Keratinocyte (primary cell): ENCODE data around the gene RPS2. TPM values are rescaled to one million over a fixed set of nuclear protein-coding genes. Genes with fewer than 3 reads are reported as not detected.

ENCODE experiments used
- DNase-seq: peaks from one replicate; pipeline ENCODE4 v3.0.0-alpha.2; 2011; ENCODE audit warnings: low read depth, missing footprints, low spot score
- FAIRE-seq: peaks from 2 replicates; lab custom pipeline; 2011; peaks lifted over from hg19 to GRCh38; lab: Jason Lieb, UNC
- H2AFZ ChIP-seq: 2 replicates; pipeline ENCODE4 v1.6.0; 2012; ENCODE audit warnings: low read length, control low read depth, inconsistent platforms; ENCODE audit not compliant: control insufficient read depth
- H3K27ac ChIP-seq: 2 replicates; pipeline ENCODE4 v1.5.1; 2011; ENCODE audit warnings: low read length; ENCODE audit not compliant: control insufficient read depth, insufficient read depth
- H3K27me3 ChIP-seq: 3 replicates; pipeline ENCODE4 v1.6.0; 2011; ENCODE audit warnings: low read length; ENCODE audit not compliant: control insufficient read depth, insufficient read depth; ENCODE audit errors: extremely low read depth
- H3K36me3 ChIP-seq, 2 experiments: 2 replicates in 1 of 2; 3 replicates in 1 of 2; pipeline ENCODE4 v1.5.1; 2011; ENCODE audit warnings: low read length in 2 of 2, mild to moderate bottlenecking in 1 of 2; ENCODE audit not compliant: control insufficient read depth in 2 of 2, insufficient read depth in 2 of 2; ENCODE audit errors: extremely low read depth in 1 of 2
- H3K4me1 ChIP-seq: 3 replicates; pipeline ENCODE4 v1.5.1; 2011; ENCODE audit warnings: low read length; ENCODE audit not compliant: control insufficient read depth, insufficient read depth; ENCODE audit errors: extremely low read depth
- H3K4me2 ChIP-seq: 3 replicates; pipeline ENCODE4 v1.6.0; 2011; ENCODE audit warnings: low read depth, low read length; ENCODE audit not compliant: control insufficient read depth, insufficient read depth; ENCODE audit errors: extremely low read depth
- H3K4me3 ChIP-seq, 3 experiments: fragments of 200-600 bp in 1 of 3; sonication (generic) in 1 of 3; 2 replicates in 2 of 3; 3 replicates in 1 of 3; pipeline ENCODE4 v1.5.1; 2011 to 2016; ENCODE audit warnings: low read length in 3 of 3, mild to moderate bottlenecking in 3 of 3, control low read depth in 2 of 3, inconsistent platforms in 1 of 3, low read depth in 1 of 3, mixed read lengths in 1 of 3, mixed run types in 1 of 3, moderate library complexity in 1 of 3; ENCODE audit not compliant: control insufficient read depth in 2 of 3, insufficient read depth in 2 of 3; ENCODE audit errors: extremely low read depth in 1 of 3
- H3K79me2 ChIP-seq: 2 replicates; pipeline ENCODE4 v1.6.0; 2012; ENCODE audit warnings: low read length; ENCODE audit not compliant: control insufficient read depth, insufficient read depth
- H3K9ac ChIP-seq: 3 replicates; pipeline ENCODE4 v1.6.0; 2011; ENCODE audit warnings: low read length; ENCODE audit not compliant: control insufficient read depth, insufficient read depth; ENCODE audit errors: extremely low read depth
- H3K9me1 ChIP-seq: 3 replicates; pipeline ENCODE4 v1.6.0; 2011; ENCODE audit warnings: low read length; ENCODE audit not compliant: control insufficient read depth, insufficient read depth; ENCODE audit errors: extremely low read depth
- H3K9me3 ChIP-seq: 2 replicates; pipeline ENCODE4 v1.5.1; 2012; ENCODE audit warnings: low read depth, low read length; ENCODE audit not compliant: control insufficient read depth
- H4K20me1 ChIP-seq: 3 replicates; pipeline ENCODE4 v1.6.0; 2011; ENCODE audit warnings: low read length; ENCODE audit not compliant: control insufficient read depth, insufficient read depth; ENCODE audit errors: extremely low read depth
- EZH2 ChIP-seq: IDR thresholded peaks from one replicate; pipeline ENCODE4 v1.6.1; 2012; ENCODE audit warnings: inconsistent platforms, mild to moderate bottlenecking, low read length, moderate library complexity
- dilution Hi-C: fragments of 300-500 bp; cut with MboI; formaldehyde crosslinking; loops from one replicate; pipeline ENCODE4 v1.7.0; 2020; ENCODE audit warnings: low sequenced_read_pairs; ENCODE audit not compliant: extremely low pct_ligation_motif_present
- polyA plus RNA-seq, 5 experiments: library from polyadenylated mRNA; depleted of rRNA in 3 of 5; stranded (reverse) in 3 of 5; stranded (forward) in 1 of 5; unstranded in 1 of 5; fragments of >200 nt; gene quantifications; 1 replicate in 1 of 5; 2 replicates in 3 of 5; 3 replicates in 1 of 5; pipeline versions ENCODE4 v1.2.1 to v1.2.3, GENCODE V29; 2011 to 2012; ENCODE audit warnings: missing spikeins in 2 of 5, low read depth in 1 of 5, low replicate concordance in 1 of 5
- TF ChIP-seq, protein P1 (sequence below), 3 experiments: IDR thresholded peaks in 1 of 3; conservative IDR thresholded peaks in 1 of 3; optimal IDR thresholded peaks in 1 of 3; 2 replicates in 2 of 3; 3 replicates in 1 of 3; pipeline versions ENCODE3 to v1.5.1; 2011; ENCODE audit warnings: low read length in 3 of 3, mild to moderate bottlenecking in 3 of 3, moderate library complexity in 2 of 3, control low read depth in 1 of 3, inconsistent platforms in 1 of 3; ENCODE audit not compliant: insufficient read depth in 2 of 3; ENCODE audit errors: extremely low read depth in 1 of 3

Gene RPS2
- polyA plus RNA-seq, 1 donor (not counting 4 experiments of a cell fraction or from before 2014, with no cell fraction given), result 3,573 TPM

DNA sequence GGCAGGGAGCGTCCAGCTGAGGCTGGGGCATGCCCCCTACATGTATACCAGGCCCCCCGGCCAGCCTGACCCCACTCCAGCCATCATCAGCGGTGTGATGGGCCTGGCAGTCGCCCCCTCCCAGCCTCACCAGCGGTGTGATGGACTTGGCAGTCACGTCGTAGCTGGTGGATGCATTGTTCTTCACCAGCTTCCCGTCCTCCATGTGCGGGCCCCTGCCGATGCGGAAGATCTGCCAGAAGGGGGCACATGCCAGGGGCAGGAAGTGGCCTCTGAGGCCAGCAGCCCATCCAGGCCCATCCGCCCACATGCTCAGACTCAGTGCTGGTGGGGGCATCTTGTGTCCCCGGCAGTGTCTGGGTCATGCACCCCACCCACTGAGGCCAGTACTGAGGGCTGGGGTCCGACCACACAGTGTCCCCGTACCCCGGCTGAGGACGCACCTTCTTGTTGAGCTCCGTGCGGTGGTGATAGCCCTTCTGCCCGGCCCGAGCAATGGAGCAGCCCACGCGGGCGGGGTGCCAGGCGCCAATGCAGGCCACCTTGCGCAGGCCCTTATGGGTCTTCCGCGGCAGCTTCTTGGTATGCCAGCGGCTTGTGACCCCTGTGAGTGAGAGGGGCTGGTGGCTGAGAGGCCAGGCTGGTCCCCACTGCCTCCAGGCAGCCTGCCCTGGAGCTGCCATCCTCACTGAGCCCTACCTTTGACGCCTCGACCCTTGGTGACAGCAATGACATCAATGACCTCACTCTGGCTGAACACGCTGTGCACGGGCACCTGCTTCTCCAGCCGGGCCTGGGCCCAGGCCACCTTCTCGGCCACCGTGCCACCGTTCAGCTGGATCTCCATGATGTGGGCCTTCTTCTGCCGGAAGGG, 17.9 kb downstream of the RPS2 start:
- TF ChIP-seq, protein P1, sequence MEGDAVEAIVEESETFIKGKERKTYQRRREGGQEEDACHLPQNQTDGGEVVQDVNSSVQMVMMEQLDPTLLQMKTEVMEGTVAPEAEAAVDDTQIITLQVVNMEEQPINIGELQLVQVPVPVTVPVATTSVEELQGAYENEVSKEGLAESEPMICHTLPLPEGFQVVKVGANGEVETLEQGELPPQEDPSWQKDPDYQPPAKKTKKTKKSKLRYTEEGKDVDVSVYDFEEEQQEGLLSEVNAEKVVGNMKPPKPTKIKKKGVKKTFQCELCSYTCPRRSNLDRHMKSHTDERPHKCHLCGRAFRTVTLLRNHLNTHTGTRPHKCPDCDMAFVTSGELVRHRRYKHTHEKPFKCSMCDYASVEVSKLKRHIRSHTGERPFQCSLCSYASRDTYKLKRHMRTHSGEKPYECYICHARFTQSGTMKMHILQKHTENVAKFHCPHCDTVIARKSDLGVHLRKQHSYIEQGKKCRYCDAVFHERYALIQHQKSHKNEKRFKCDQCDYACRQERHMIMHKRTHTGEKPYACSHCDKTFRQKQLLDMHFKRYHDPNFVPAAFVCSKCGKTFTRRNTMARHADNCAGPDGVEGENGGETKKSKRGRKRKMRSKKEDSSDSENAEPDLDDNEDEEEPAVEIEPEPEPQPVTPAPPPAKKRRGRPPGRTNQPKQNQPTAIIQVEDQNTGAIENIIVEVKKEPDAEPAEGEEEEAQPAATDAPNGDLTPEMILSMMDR (optimal IDR thresholded peaks at IDR 0.05 in 1 of 3, IDR thresholded peaks at IDR 0.05 in 1 of 3, conservative IDR thresholded peaks at IDR 0.05 in 1 of 3; ENCODE audit: extremely low read depth in 1 of 3, insufficient read depth in 2 of 3, low read length in 3 of 3), result no peak
- TF ChIP-seq EZH2, result no peak

DNA sequence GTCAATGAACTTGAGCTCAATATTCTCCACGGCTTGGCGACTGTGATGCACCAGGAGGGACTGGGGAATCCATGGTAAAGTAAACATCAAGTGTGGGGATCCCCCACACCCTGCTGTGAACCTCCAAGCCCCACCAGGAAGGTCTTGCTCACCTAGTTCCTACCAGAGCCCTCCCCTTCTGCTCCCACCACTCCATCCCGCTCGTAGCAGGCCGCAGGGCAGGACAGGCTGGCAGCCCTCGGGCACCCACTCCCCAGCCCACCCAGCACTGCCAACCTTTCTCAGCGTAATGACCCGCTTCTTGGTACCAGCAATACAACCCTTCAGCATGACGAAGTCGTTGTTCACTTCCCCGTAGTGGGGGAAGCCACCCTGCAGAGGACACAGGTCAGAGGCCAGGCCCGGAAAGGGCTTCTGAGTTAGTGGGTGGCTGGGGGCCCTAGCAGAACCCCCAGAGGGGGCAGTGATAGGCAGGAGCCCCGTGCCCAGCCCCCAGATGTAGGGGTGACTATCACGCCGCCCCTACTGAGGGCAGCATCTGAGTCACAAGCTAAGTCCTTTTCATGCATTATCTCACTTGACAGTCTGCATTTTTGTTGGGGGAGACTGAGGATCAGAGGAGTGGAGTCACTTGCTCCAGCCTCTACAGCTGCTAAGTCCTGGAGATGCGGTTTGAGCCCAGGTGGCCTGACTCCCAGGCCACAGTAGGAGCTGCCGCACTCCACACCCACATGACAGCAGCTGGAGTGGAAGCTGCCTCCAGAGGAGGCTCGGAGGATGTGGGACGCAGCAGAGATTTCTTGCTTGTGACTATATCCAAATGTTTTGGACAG, 18.9 kb downstream of the RPS2 start:
- TF ChIP-seq EZH2, result no peak
- TF ChIP-seq, protein P1 (optimal IDR thresholded peaks at IDR 0.05 in 1 of 3, IDR thresholded peaks at IDR 0.05 in 1 of 3, conservative IDR thresholded peaks at IDR 0.05 in 1 of 3; ENCODE audit: extremely low read depth in 1 of 3, insufficient read depth in 2 of 3, low read length in 3 of 3), result no peak
- no peaks in the 10 kb centered on the region for H3K27me3 ChIP-seq
- H3K9me1 ChIP-seq, result no peaks in the 10 kb centered on the region
- no peaks in the 10 kb centered on the region for H3K9me3 ChIP-seq
- dilution Hi-C loops, result no loop called here
- FAIRE-seq, result no peak
- no peak overlapping the region for H2AFZ ChIP-seq
- no peaks in the 10 kb centered on the region for H3K79me2 ChIP-seq
- no peaks in the 10 kb centered on the region for H4K20me1 ChIP-seq
- H3K27ac ChIP-seq, result no peak overlapping the region
- no peak for DNase-seq
- H3K4me2 ChIP-seq, result no peak overlapping the region
- H3K4me3 ChIP-seq, result no peak overlapping the region
- peaks cover 27% of the 10 kb centered on the region for H3K4me1 ChIP-seq
- H3K9ac ChIP-seq, result no peak overlapping the region
- H3K36me3 ChIP-seq, result no peaks in the 10 kb centered on the region

More for the DNA sequence above, 17.9 kb downstream of the RPS2 start:
- Histone ChIP-seq H3K36me3 (no peaks in the 10 kb centered on the region), H3K9ac (no peak overlapping the region), H3K79me2 (no peaks in the 10 kb centered on the region), H3K9me3 (no peaks in the 10 kb centered on the region), H4K20me1 (no peaks in the 10 kb centered on the region), H2AFZ (no peak overlapping the region), H3K4me1 (peaks cover 32% of the 10 kb centered on the region), H3K27me3 (no peaks in the 10 kb centered on the region), H3K4me2 (no peak overlapping the region), H3K4me3 (no peak overlapping the region), H3K9me1 (no peaks in the 10 kb centered on the region), H3K27ac (no peak overlapping the region)
- dilution Hi-C loops, result no loop called here
- FAIRE-seq, result no peak
- no peak for DNase-seq
